Measurements from ENCODE around the gene FBXW4.

GRCh38 chr10:101724446-101724845, 29.5 kb upstream of the FBXW4 start:
- TF ChIP-seq POLR2A (IDR thresholded peaks at IDR 0.05), result no peak
- TF ChIP-seq CTCF (IDR thresholded peaks at IDR 0.05), result no peak
- no peak for TF ChIP-seq POLR2AphosphoS5 (IDR thresholded peaks at IDR 0.05)

Measured in upper lobe of left lung (tissue), 4 donors.